ENCODE results near the gene TMEM14C.
A peak's percentile ranks its signal among the peaks of the same experiment; 100 is the strongest.

The TMEM14C gene

GRCh38 chr6:10685092-10685915 lies 37.6 kb upstream of the TMEM14C start:
- TF ChIP-seq CTCF (IDR thresholded peaks at IDR 0.05; ENCODE audit: low read depth, low read length), result no peak
- H3K4me3 ChIP-seq (ENCODE audit: low read depth, low read length), result no peak overlapping the region

- H3K4me3 ChIP-seq (ENCODE audit: low read depth, low read length), result no peak overlapping the region
- TF ChIP-seq CTCF (IDR thresholded peaks at IDR 0.05; ENCODE audit: low read depth, low read length), result no peak
Measured at GRCh38 chr6:10686901-10687300, 36.0 kb upstream of the TMEM14C start.

- H3K4me3 ChIP-seq (ENCODE audit: low read depth, low read length), result no peak overlapping the region
- TF ChIP-seq CTCF (IDR thresholded peaks at IDR 0.05; ENCODE audit: low read depth, low read length), result no peak
Measured at GRCh38 chr6:10687582-10687981, 35.3 kb upstream of the TMEM14C start.

GRCh38 chr6:10690651-10691445 lies 32.0 kb upstream of the TMEM14C start:
- no peak for TF ChIP-seq CTCF (IDR thresholded peaks at IDR 0.05; ENCODE audit: low read depth, low read length)
- no peak overlapping the region for H3K4me3 ChIP-seq (ENCODE audit: low read depth, low read length)

GRCh38 chr6:10692965-10693538 lies 29.8 kb upstream of the TMEM14C start:
- peak overlapping the region; percentile 72 for H3K4me3 ChIP-seq (ENCODE audit: low read depth, low read length)
- no peak for TF ChIP-seq CTCF (IDR thresholded peaks at IDR 0.05; ENCODE audit: low read depth, low read length)

GRCh38 chr6:10694302-10695085 lies 28.4 kb upstream of the TMEM14C start, which contains the start of the genes C6orf52 and PAK1IP1:
TSS of gene C6orf52 (minus strand) at chr6:10694616. CDS start at chr6:10687550, 7,066 bp downstream.
TSS of gene PAK1IP1 (plus strand) at chr6:10694972. CDS start at chr6:10694986, 14 bp downstream.
- peak within 1 kb of the TSS; percentile 72 for H3K4me3 ChIP-seq (ENCODE audit: low read depth, low read length)
- TF ChIP-seq CTCF (IDR thresholded peaks at IDR 0.05; ENCODE audit: low read depth, low read length), result no peak

Measured in WI38 (cell line).